HepG2 (cell line): ENCODE results near the gene SLC17A3. TPM values are rescaled to one million over a fixed set of nuclear protein-coding genes. Genes with fewer than 3 reads are reported as not detected.

Source experiments
- ATF4 ChIP-seq, 2 experiments: fragments of 450-650 bp in 1 of 2; sonication (generic) in 1 of 2; formaldehyde crosslinking; IDR thresholded peaks; 2 replicates each; pipeline versions ENCODE4 v1.5.0 to v1.8.0; 2020 to 2022; ENCODE audit warnings: mild to moderate bottlenecking in 1 of 2, missing genetic modification reagents in 1 of 2
- CC2D1A ChIP-seq: sonication (generic); formaldehyde crosslinking; IDR thresholded peaks from 2 replicates; pipeline ENCODE4 v1.8.1; 2023; ENCODE audit warnings: mild to moderate bottlenecking, missing genetic modification reagents
- CENPBD1 ChIP-seq: sonication (generic); formaldehyde crosslinking; IDR thresholded peaks from 2 replicates; pipeline ENCODE4 v1.8.0; 2022; ENCODE audit warnings: missing genetic modification reagents, low read depth, mild to moderate bottlenecking, borderline replicate concordance
- FOXO4 ChIP-seq: sonication (generic); formaldehyde crosslinking; conservative IDR thresholded peaks from 2 replicates; pipeline ENCODE4 v1.8.1; 2023; ENCODE audit warnings: missing genetic modification reagents
- HMGXB4 ChIP-seq, 2 experiments: sonication (generic) in 1 of 2; formaldehyde crosslinking in 1 of 2; IDR thresholded peaks; 2 replicates each; pipeline versions ENCODE4 v1.4.0 to v1.6.1; 2018 to 2020; ENCODE audit warnings: missing genetic modification reagents in 2 of 2, borderline replicate concordance in 1 of 2, low read depth in 1 of 2, mild to moderate bottlenecking in 1 of 2, missing biosample characterization in 1 of 2
- IRF2 ChIP-seq: IDR thresholded peaks from 2 replicates; pipeline ENCODE4 v1.6.1; 2018; ENCODE audit warnings: missing genetic modification reagents, missing compliant biosample characterization
- MBNL3 ChIP-seq: fragments of 250-450 bp; sonication (Bioruptor Pico); conservative IDR thresholded peaks from 2 replicates; pipeline ENCODE4 v1.8.0; 2022; ENCODE audit warnings: mild to moderate bottlenecking, inconsistent platforms
- NFYB ChIP-seq: sonication (generic); formaldehyde crosslinking; IDR thresholded peaks from 2 replicates; pipeline ENCODE4 v1.4.0; 2020; ENCODE audit warnings: missing genetic modification reagents
- SMARCC2 ChIP-seq: fragments of 450-650 bp; IDR thresholded peaks from 2 replicates; pipeline ENCODE4 v1.6.1; 2017; ENCODE audit warnings: antibody characterized with exemption, mild to moderate bottlenecking
- SNAPC2 ChIP-seq: sonication (generic); formaldehyde crosslinking; IDR thresholded peaks from 2 replicates; pipeline ENCODE4 v1.8.1; 2022; ENCODE audit warnings: mild to moderate bottlenecking, missing genetic modification reagents
- TCF7 ChIP-seq: sonication (generic); IDR thresholded peaks from 2 replicates; pipeline ENCODE4 v1.6.1; 2016; ENCODE audit warnings: antibody characterized with exemption, low read depth
- WIZ ChIP-seq: sonication (generic); formaldehyde crosslinking; IDR thresholded peaks from 2 replicates; pipeline ENCODE4 v1.5.1; 2020; ENCODE audit warnings: mild to moderate bottlenecking, missing genetic modification reagents
- XBP1 ChIP-seq: sonication (generic); formaldehyde crosslinking; IDR thresholded peaks from 2 replicates; pipeline ENCODE4 v1.5.0; 2020; ENCODE audit warnings: missing genetic modification reagents
- ZFP91 ChIP-seq: sonication (generic); formaldehyde crosslinking; IDR thresholded peaks from 2 replicates; pipeline ENCODE4 v1.9.0; 2022; ENCODE audit warnings: missing genetic modification reagents, mild to moderate bottlenecking, borderline replicate concordance
- ZFYVE20 ChIP-seq: sonication (generic); formaldehyde crosslinking; IDR thresholded peaks from 2 replicates; pipeline ENCODE4 v1.8.0; 2023; ENCODE audit warnings: low read depth, mild to moderate bottlenecking, moderate library complexity, missing genetic modification reagents, borderline replicate concordance
- ZNF276 ChIP-seq: sonication (generic); formaldehyde crosslinking; IDR thresholded peaks from 2 replicates; pipeline ENCODE4 v1.4.0; 2020; ENCODE audit warnings: mild to moderate bottlenecking, low read depth, missing genetic modification reagents
- ZNF513 ChIP-seq: sonication (generic); formaldehyde crosslinking; conservative IDR thresholded peaks from 2 replicates; pipeline ENCODE4 v1.5.0; 2020; ENCODE audit warnings: missing genetic modification reagents
- ZNF564 ChIP-seq: sonication (generic); formaldehyde crosslinking; IDR thresholded peaks from 2 replicates; pipeline ENCODE4 v1.8.1; 2023; ENCODE audit warnings: mild to moderate bottlenecking, missing genetic modification reagents
- polyA plus RNA-seq, 8 experiments: library from polyadenylated mRNA; depleted of rRNA in 3 of 8; stranded (reverse) in 7 of 8; unstranded in 1 of 8; fragments of >200 nt; fragmentation: Illumina TruSeq in 4 of 8; extraction: Trizol in 4 of 8; gene quantifications; 2 replicates each; pipeline versions ENCODE4 v1.2.1 to v1.2.3, GENCODE V29; 2011 to 2016; ENCODE audit warnings: low read depth in 4 of 8, missing spikeins in 1 of 8, mixed read lengths in 1 of 8; ENCODE audit not compliant: insufficient read depth in 1 of 8
- total RNA-seq, 5 experiments: library from RNA; depleted of rRNA; stranded (reverse); fragments of >200 nt; fragmentation: Illumina TruSeq; extraction: Trizol; gene quantifications; 2 replicates each; pipeline ENCODE4 v1.2.3, GENCODE V29; 2016; ENCODE audit warnings: low read depth in 1 of 5

The SLC17A3 gene
- total and polyA plus RNA-seq, 2 of the 13 experiments (the other 11 are each of a cell fraction or from before 2014, with no cell fraction given) = 0.09 to 0.11 TPM

- TF ChIP-seq ATF4 (CRISPR knock-in tag; IDR thresholded peaks at IDR 0.05) = no peak
- peak; percentile 47; the same call in 1 of the 2 replicates for TF ChIP-seq WIZ (CRISPR knock-in tag)
- peak; percentile 51; the same call in 1 of the 2 replicates for TF ChIP-seq ZFP91 (CRISPR knock-in tag)
- no peak for TF ChIP-seq CC2D1A (CRISPR knock-in tag)
- no peak for TF ChIP-seq ZNF564 (CRISPR knock-in tag)
- 0 out of 2 replicates have a peak, but pooled peaks have one; percentile 37 for TF ChIP-seq SNAPC2 (CRISPR knock-in tag)
- no peak for TF ChIP-seq ZNF513 (CRISPR knock-in tag)
- no peak for TF ChIP-seq SMARCC2
- no peak for TF ChIP-seq CENPBD1 (CRISPR knock-in tag)
- no peak for TF ChIP-seq TCF7
- no peak for TF ChIP-seq NFYB (CRISPR knock-in tag)
- no peak for TF ChIP-seq XBP1 (CRISPR knock-in tag)
- TF ChIP-seq IRF2 = no peak
- TF ChIP-seq ZFYVE20 (CRISPR knock-in tag) = no peak
- TF ChIP-seq HMGXB4 (CRISPR knock-in tag; IDR thresholded peaks at IDR 0.05; ENCODE audit: borderline replicate concordance in 1 of 2, low read depth in 1 of 2) = peak in 1 of 2 experiments; percentile 55; a peak in 2 of 4 replicates
- TF ChIP-seq FOXO4 (CRISPR knock-in tag) = no peak
- no peak for TF ChIP-seq ZNF276 (CRISPR knock-in tag)
- TF ChIP-seq MBNL3 (CRISPR knock-in tag) = no peak
These were observed 38.4 kb downstream of the SLC17A3 start (continued) for GRCh38 chr6:25835442-25836283.
